ENCODE data around the gene DSN1. TPM values are rescaled to one million over a fixed set of nuclear protein-coding genes. Genes with fewer than 3 reads are reported as not detected.
A peak's percentile ranks its signal among the peaks of the same experiment; 100 is the strongest.

DSN1 gene
- polyA plus RNA-seq, 2 of the 4 experiments (the other 2 are of a cell fraction), result 38.2 to 41.3 TPM

DNA sequence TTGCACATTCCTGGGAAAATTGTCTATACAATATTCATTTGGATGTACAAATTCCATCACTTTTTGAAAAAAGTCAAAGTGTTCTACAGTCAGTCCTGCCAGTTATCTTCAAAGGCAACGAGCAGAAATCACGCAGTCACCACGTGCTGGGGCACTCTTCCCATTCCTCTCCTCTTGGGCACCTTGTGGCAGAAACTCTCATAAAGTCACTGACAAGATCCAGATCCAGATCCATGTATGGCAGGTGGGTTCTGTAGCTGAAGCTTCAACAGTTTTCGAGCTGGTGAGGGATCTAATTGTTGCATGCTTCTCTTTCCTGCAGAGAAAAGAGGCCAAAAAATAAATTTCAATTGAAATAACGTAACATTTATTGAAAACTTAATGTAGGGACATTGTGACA, 21.0 kb downstream of the DSN1 start:
- WGBS (ENCODE audit: missing lambda C conversion rate), result 86% methylated on average over 5 of the region's 5 CpGs
- no peak for ATAC-seq
- ChIA-PET POLR2A (no interaction called here), CTCF (interaction anchor here (0.8 to 5.5 kb wide), 3 partner anchors 21 to 246 kb away, joined by 3 to 43 read pairs (median 32); partner anchors contain the start of gene DSN1)
- Histone ChIP-seq H3K4me1 (no peaks in the 10 kb centered on the region), H3K4me3 (no peak overlapping the region), H3K27ac (no peak overlapping the region), H3K4me2 (no peak overlapping the region), H3K9me3 (no peaks in the 10 kb centered on the region)
- no peak for TF ChIP-seq POLR2AphosphoS2 (conservative IDR thresholded peaks at IDR 0.05; ENCODE audit: low read length)
- no peak for TF ChIP-seq ZNF302 (CRISPR knock-in tag; IDR thresholded peaks at IDR 0.05)
- no peak for TF ChIP-seq ZSCAN20 (CRISPR knock-in tag; IDR thresholded peaks at IDR 0.05)
- no peak for TF ChIP-seq ZFP36 (IDR thresholded peaks at IDR 0.05; ENCODE audit: borderline replicate concordance, partially characterized antibody)
- no peak for TF ChIP-seq CHD2 (IDR thresholded peaks at IDR 0.05; ENCODE audit: low read length, partially characterized antibody)
- no peak for TF ChIP-seq HOXA7 (CRISPR knock-in tag; IDR thresholded peaks at IDR 0.05)
- TF ChIP-seq, protein P1, sequence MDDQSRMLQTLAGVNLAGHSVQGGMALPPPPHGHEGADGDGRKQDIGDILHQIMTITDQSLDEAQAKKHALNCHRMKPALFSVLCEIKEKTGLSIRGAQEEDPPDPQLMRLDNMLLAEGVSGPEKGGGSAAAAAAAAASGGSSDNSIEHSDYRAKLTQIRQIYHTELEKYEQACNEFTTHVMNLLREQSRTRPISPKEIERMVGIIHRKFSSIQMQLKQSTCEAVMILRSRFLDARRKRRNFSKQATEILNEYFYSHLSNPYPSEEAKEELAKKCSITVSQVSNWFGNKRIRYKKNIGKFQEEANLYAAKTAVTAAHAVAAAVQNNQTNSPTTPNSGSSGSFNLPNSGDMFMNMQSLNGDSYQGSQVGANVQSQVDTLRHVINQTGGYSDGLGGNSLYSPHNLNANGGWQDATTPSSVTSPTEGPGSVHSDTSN (IDR thresholded peaks at IDR 0.05), result no peak
- no peak for TF ChIP-seq RCOR1 (IDR thresholded peaks at IDR 0.05; ENCODE audit: low read depth, low read length)
- TF ChIP-seq BCL3 (IDR thresholded peaks at IDR 0.05), result no peak
- TF ChIP-seq RNF2 (IDR thresholded peaks at IDR 0.05; ENCODE audit: borderline replicate concordance, low read depth), result no peak
- TF ChIP-seq CBX8 (IDR thresholded peaks at IDR 0.05), result no peak
- no peak for TF ChIP-seq KDM1A (IDR thresholded peaks at IDR 0.05; ENCODE audit: low read depth)
- DNase-seq (ENCODE audit: low read depth in 1 of 2, low spot score in 1 of 2), result no peak
- FAIRE-seq, result no peak

DNA sequence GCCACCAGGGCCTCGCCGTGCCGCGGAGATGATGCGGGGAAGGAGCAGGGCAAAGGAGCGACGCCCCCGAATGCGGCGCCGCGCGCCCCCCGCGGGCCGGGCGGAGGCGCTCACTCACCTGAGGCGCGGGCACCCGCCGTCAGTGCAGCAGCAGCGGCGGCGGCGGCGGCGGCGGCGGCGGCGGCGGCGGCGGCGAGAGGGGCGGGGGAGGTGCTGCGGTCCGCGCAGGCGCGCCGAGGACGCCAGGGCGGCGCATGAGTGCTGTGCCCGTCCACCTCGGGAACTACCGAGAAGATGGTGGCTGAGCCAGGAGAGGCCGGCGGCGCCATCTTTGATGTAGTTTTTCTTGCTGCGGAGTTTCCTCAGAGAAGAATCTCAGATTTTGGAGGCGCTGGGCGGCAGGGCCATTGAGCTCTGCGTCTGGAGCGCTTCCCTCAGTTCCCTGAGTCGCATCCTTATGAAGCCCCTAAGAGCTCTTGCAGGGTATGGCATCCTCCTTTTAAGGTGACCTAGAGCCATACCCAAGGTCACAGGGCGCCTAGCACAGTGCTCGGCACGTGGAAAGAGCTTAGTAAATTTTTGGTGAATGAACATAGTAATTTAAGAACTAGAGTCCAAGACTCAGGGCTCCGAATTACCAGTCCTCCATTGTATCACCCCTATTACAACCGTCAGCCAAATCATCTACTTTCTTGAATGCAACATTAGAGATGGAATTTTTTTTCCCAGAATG, 27.5 kb downstream of the DSN1 start, which contains the start of gene NDRG3:
TSS of gene NDRG3 (minus strand) at position 164 of the 733 bp plus-strand sequence. CDS start 24,355 bp downstream, outside the sequence.
- WGBS (ENCODE audit: missing lambda C conversion rate), result 8% methylated on average over 27 of the region's 63 CpGs
- DNase-seq (ENCODE audit: low read depth in 1 of 2, low spot score in 1 of 2) (peak; percentile 93 to 96), ATAC-seq (peak; percentile 96 to 97), FAIRE-seq (no peak)
- Histone ChIP-seq H3K9me3 (no peaks in the 10 kb centered on the region), H3K27ac (peak within 1 kb of the TSS; percentile 84 to 94), H3K4me2 (peak within 1 kb of the TSS; percentile 98), H3K4me1 (peaks cover 12% of the 10 kb centered on the region), H3K4me3 (peak within 1 kb of the TSS; percentile 86)
- ChIA-PET POLR2A (interaction anchor here (0.8 to 1.2 kb wide), 3 partner anchors 9 to 28 kb away, joined by 3 to 7 read pairs (median 4); partner anchors contain the start of gene DSN1), CTCF (interaction anchor here (0.5 to 4.3 kb wide), 7 partner anchors 9 to 307 kb away, joined by 3 to 26 read pairs (median 4); partner anchors contain the start of gene RAB5IF)
- TF ChIP-seq TFCP2L1 (CRISPR knock-in tag; IDR thresholded peaks at IDR 0.05) (no peak), PHF8 (IDR thresholded peaks at IDR 0.05; ENCODE audit: borderline replicate concordance, low read depth) (no peak), GATA3 (IDR thresholded peaks at IDR 0.05; ENCODE audit: borderline replicate concordance) (no peak), SMC3 (IDR thresholded peaks at IDR 0.05) (no peak), BCL3 (IDR thresholded peaks at IDR 0.05) (no peak), ESRRA (IDR thresholded peaks at IDR 0.05; ENCODE audit: borderline replicate concordance, low read length) (peak; percentile 48; the same call in 1 of the 2 replicates), FOXS1 (CRISPR knock-in tag; IDR thresholded peaks at IDR 0.05) (no peak), POLR2A (IDR thresholded peaks at IDR 0.05; ENCODE audit: low read length) (peak; percentile 58), NFE2L2 (conservative IDR thresholded peaks at IDR 0.05; ENCODE audit: low read length) (no peak), MYC (IDR thresholded peaks at IDR 0.05; ENCODE audit: borderline replicate concordance, low read length) (no peak), FOSB (CRISPR knock-in tag; IDR thresholded peaks at IDR 0.05) (no peak), NPAS2 (CRISPR knock-in tag; IDR thresholded peaks at IDR 0.05; ENCODE audit: borderline replicate concordance) (no peak), ZFP36 (IDR thresholded peaks at IDR 0.05; ENCODE audit: borderline replicate concordance, partially characterized antibody) (no peak), HMGXB4 (CRISPR knock-in tag; IDR thresholded peaks at IDR 0.05; ENCODE audit: borderline replicate concordance) (no peak), CHD2 (IDR thresholded peaks at IDR 0.05; ENCODE audit: low read length, partially characterized antibody) (no peak), JUN (IDR thresholded peaks at IDR 0.05) (peak; percentile 57 to 61; a peak in 3 of 5 replicates)
- TF ChIP-seq, protein P2, sequence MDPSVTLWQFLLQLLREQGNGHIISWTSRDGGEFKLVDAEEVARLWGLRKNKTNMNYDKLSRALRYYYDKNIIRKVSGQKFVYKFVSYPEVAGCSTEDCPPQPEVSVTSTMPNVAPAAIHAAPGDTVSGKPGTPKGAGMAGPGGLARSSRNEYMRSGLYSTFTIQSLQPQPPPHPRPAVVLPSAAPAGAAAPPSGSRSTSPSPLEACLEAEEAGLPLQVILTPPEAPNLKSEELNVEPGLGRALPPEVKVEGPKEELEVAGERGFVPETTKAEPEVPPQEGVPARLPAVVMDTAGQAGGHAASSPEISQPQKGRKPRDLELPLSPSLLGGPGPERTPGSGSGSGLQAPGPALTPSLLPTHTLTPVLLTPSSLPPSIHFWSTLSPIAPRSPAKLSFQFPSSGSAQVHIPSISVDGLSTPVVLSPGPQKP (IDR thresholded peaks at IDR 0.05; ENCODE audit: low read depth, low read length), result no peak
- TF ChIP-seq, protein P3, sequence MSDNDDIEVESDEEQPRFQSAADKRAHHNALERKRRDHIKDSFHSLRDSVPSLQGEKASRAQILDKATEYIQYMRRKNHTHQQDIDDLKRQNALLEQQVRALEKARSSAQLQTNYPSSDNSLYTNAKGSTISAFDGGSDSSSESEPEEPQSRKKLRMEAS (IDR thresholded peaks at IDR 0.05), result peak; percentile 33; the same call in 1 of the 2 replicates
- TF ChIP-seq, protein P4, sequence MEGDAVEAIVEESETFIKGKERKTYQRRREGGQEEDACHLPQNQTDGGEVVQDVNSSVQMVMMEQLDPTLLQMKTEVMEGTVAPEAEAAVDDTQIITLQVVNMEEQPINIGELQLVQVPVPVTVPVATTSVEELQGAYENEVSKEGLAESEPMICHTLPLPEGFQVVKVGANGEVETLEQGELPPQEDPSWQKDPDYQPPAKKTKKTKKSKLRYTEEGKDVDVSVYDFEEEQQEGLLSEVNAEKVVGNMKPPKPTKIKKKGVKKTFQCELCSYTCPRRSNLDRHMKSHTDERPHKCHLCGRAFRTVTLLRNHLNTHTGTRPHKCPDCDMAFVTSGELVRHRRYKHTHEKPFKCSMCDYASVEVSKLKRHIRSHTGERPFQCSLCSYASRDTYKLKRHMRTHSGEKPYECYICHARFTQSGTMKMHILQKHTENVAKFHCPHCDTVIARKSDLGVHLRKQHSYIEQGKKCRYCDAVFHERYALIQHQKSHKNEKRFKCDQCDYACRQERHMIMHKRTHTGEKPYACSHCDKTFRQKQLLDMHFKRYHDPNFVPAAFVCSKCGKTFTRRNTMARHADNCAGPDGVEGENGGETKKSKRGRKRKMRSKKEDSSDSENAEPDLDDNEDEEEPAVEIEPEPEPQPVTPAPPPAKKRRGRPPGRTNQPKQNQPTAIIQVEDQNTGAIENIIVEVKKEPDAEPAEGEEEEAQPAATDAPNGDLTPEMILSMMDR (IDR thresholded peaks at IDR 0.05), result no peak; the same call in 2 of the 3 replicates
